IMR-90 (cell line): ENCODE data around the gene TMEM253. TPM values are rescaled to one million over a fixed set of nuclear protein-coding genes. Genes with fewer than 3 reads are reported as not detected.

ENCODE experiments used
- ATAC-seq: fragments of 200-7000 bp; cut with Tn5 transposase; 2 replicates; pipeline ENCODE4 v1.9.1; 2020; ENCODE audit warnings: low read depth, mild to moderate bottlenecking, moderate library complexity
- BruUV-seq: library from RNA; stranded (reverse); fragments of 400-500 nt; replicated peaks from 2 replicates; lab custom pipeline; 2021; lab: Mats Ljungman, UMichigan
- CTCF ChIA-PET: fragments of 300-600 bp; formaldehyde crosslinking; extraction: SDS; loops from one replicate; lab custom pipeline; 2021; ENCODE audit warnings: antibody characterized with exemption; lab: Yijun Ruan, JAX
- POLR2A ChIA-PET: fragments of 300-600 bp; sonication (Branson Sonifier 250); formaldehyde crosslinking; loops from one replicate; lab custom pipeline; 2022; ENCODE audit warnings: antibody characterized with exemption; ENCODE audit not compliant: unreplicated experiment; lab: Charles Lee
- DNase-seq: peaks from one replicate; pipeline ENCODE4 v3.0.0; 2013
- H2AFZ ChIP-seq: replicated peaks from 2 replicates; pipeline ENCODE3; 2013; ENCODE audit warnings: low read length, mild to moderate bottlenecking; ENCODE audit not compliant: poor library complexity
- H2AK5ac ChIP-seq: 2 replicates; pipeline ENCODE4 v1.6.1; 2013; ENCODE audit warnings: low read depth, low read length, inconsistent platforms
- H2AK9ac ChIP-seq: replicated peaks from 2 replicates; pipeline ENCODE3; 2013; ENCODE audit warnings: mild to moderate bottlenecking, low read depth, low read length, moderate library complexity; ENCODE audit not compliant: poor library complexity
- H2BK120ac ChIP-seq: 2 replicates; pipeline ENCODE4 v1.6.1; 2013; ENCODE audit warnings: low read depth, low read length, inconsistent platforms
- H2BK15ac ChIP-seq: 3 replicates; pipeline ENCODE4 v1.6.1; 2013; ENCODE audit warnings: low read depth, low read length, inconsistent platforms
- H2BK20ac ChIP-seq: 2 replicates; pipeline ENCODE4 v1.6.1; 2013; ENCODE audit warnings: low read depth, mild to moderate bottlenecking, inconsistent platforms, low read length, moderate library complexity
- H2BK5ac ChIP-seq: 2 replicates; pipeline ENCODE4 v1.6.1; 2013; ENCODE audit warnings: mild to moderate bottlenecking, low read depth, low read length, inconsistent platforms; ENCODE audit not compliant: poor library complexity, severe bottlenecking
- H3K14ac ChIP-seq: replicated peaks from 2 replicates; pipeline ENCODE4 v1.6.1; 2013; ENCODE audit warnings: low read depth, low read length, inconsistent platforms
- H3K18ac ChIP-seq: 2 replicates; pipeline ENCODE4 v1.6.1; 2013; ENCODE audit warnings: low read depth, low read length, control low read depth
- H3K23ac ChIP-seq: 2 replicates; pipeline ENCODE4 v1.6.1; 2013; ENCODE audit warnings: low read depth, low read length, inconsistent platforms
- H3K27ac ChIP-seq: 2 replicates; pipeline ENCODE4 v1.5.1; 2013; ENCODE audit warnings: mild to moderate bottlenecking, control low read depth, low read length; ENCODE audit not compliant: insufficient read depth
- H3K27me3 ChIP-seq: 2 replicates; pipeline ENCODE4 v1.6.1; 2013; ENCODE audit warnings: low read length; ENCODE audit not compliant: control insufficient read depth, insufficient read depth
- H3K36me3 ChIP-seq: 2 replicates; pipeline ENCODE4 v1.6.1; 2013; ENCODE audit warnings: low read length, mixed read lengths; ENCODE audit not compliant: control insufficient read depth, insufficient read depth
- H3K4ac ChIP-seq: 2 replicates; pipeline ENCODE4 v1.6.1; 2013; ENCODE audit warnings: low read depth, low read length, inconsistent platforms
- H3K4me1 ChIP-seq: 2 replicates; pipeline ENCODE4 v1.6.1; 2013; ENCODE audit warnings: low read length, mixed read lengths; ENCODE audit not compliant: control insufficient read depth, insufficient read depth
- H3K4me2 ChIP-seq: 2 replicates; pipeline ENCODE4 v1.6.1; 2013; ENCODE audit warnings: low read depth, mild to moderate bottlenecking, control low read depth, low read length, moderate library complexity
- H3K4me3 ChIP-seq: 2 replicates; pipeline ENCODE4 v1.5.1; 2013; ENCODE audit warnings: low read depth, mild to moderate bottlenecking, control low read depth, low read length, moderate library complexity; ENCODE audit not compliant: insufficient read depth
- H3K56ac ChIP-seq: 2 replicates; pipeline ENCODE4 v1.6.1; 2013; ENCODE audit warnings: low read length, inconsistent platforms; ENCODE audit not compliant: insufficient read depth; ENCODE audit errors: extremely low read depth
- H3K79me1 ChIP-seq, 2 experiments: 2 replicates each; pipeline ENCODE4 v1.6.1; 2013; ENCODE audit warnings: low read length in 2 of 2, inconsistent platforms in 1 of 2, low read depth in 1 of 2
- H3K9ac ChIP-seq: 2 replicates; pipeline ENCODE4 v1.6.1; 2013; ENCODE audit warnings: low read depth, low read length, control low read depth
- H3K9me1 ChIP-seq: 2 replicates; pipeline ENCODE4 v1.6.1; 2013; ENCODE audit warnings: low read length, inconsistent platforms; ENCODE audit not compliant: insufficient read depth
- H3K9me3 ChIP-seq: 2 replicates; pipeline ENCODE4 v1.6.1; 2013; ENCODE audit warnings: low read length; ENCODE audit not compliant: control insufficient read depth, insufficient read depth
- H4K20me1 ChIP-seq: 2 replicates; pipeline ENCODE4 v1.6.1; 2013; ENCODE audit warnings: low read length, inconsistent platforms; ENCODE audit not compliant: insufficient read depth
- H4K5ac ChIP-seq: 2 replicates; pipeline ENCODE4 v1.6.1; 2013; ENCODE audit warnings: mild to moderate bottlenecking, low read depth, low read length, control low read depth
- H4K8ac ChIP-seq, 2 experiments: 2 replicates each; pipeline ENCODE4 v1.6.1; 2013; ENCODE audit warnings: low read depth in 2 of 2, low read length in 2 of 2, control low read depth in 1 of 2, inconsistent platforms in 1 of 2
- H4K91ac ChIP-seq: 2 replicates; pipeline ENCODE4 v1.6.1; 2013; ENCODE audit warnings: low read depth, low read length, inconsistent platforms; ENCODE audit not compliant: insufficient read depth
- CEBPB ChIP-seq: IDR thresholded peaks from 2 replicates; pipeline ENCODE4 v1.6.1; 2012; ENCODE audit warnings: low read depth, low read length, improper control_type of control experiment
- FOS ChIP-seq: fragments of 150-350 bp; IDR thresholded peaks from 2 replicates; pipeline ENCODE4 v1.6.1; 2016; ENCODE audit warnings: low read depth, low read length
- MAFK ChIP-seq: IDR thresholded peaks from 2 replicates; pipeline ENCODE4 v1.6.1; 2012; ENCODE audit warnings: low read depth, low read length, improper control_type of control experiment
- POLR2A ChIP-seq: IDR thresholded peaks from 2 replicates; pipeline ENCODE4 v1.6.1; 2012; ENCODE audit warnings: mild to moderate bottlenecking, low read depth, low read length
- SMC3 ChIP-seq: fragments of 150-350 bp; IDR thresholded peaks from 2 replicates; pipeline ENCODE4 v1.6.1; 2016; ENCODE audit warnings: low read depth, mild to moderate bottlenecking, antibody characterized with exemption, low read length, moderate library complexity
- WGBS, 2 experiments: methylation state at CpG; one replicate each; pipeline versions ENCODE4 v1.1.5 to v1.1.7; 2013; ENCODE audit warnings: missing lambda C conversion rate in 2 of 2; ENCODE audit not compliant: insufficient read length in 1 of 2; ENCODE audit errors: extremely low coverage in 2 of 2; 5-methylcytosine and 5-hydroxymethylcytosine counted together
- dilution Hi-C: fragments of 300-500 bp; cut with HindIII; formaldehyde crosslinking; loops from one replicate; pipeline ENCODE4 v1.14.3; 2018; ENCODE audit warnings: low sequenced_read_pairs; ENCODE audit not compliant: unreplicated experiment
- in situ Hi-C: fragments of 300-500 bp; cut with MboI; formaldehyde crosslinking; loops from 3 replicates; pipeline ENCODE4 v1.14.3; 2019; ENCODE audit warnings: low sequenced_read_pairs, inconsistent platforms, mixed read lengths
- intact Hi-C: fragments of 100-400 bp; cut with micrococcal nuclease; formaldehyde crosslinking; loops from 2 replicates; pipeline ENCODE4 v1.10.0; 2022
- polyA plus RNA-seq, 3 experiments: library from polyadenylated mRNA; depleted of rRNA; stranded (reverse); fragments of >200 nt; gene quantifications; 2 replicates each; pipeline ENCODE4 v1.2.3, GENCODE V29; 2012; ENCODE audit warnings: low replicate concordance in 1 of 3
- total RNA-seq: library from RNA; depleted of rRNA; stranded (reverse); fragments of >200 nt; gene quantifications from 2 replicates; pipeline ENCODE4 v1.2.3, GENCODE V29; 2012
- TF ChIP-seq, protein P1 (sequence below): fragments of 150-350 bp; IDR thresholded peaks from 2 replicates; pipeline ENCODE4 v1.6.1; 2016; ENCODE audit warnings: low read depth, mild to moderate bottlenecking, low read length, moderate library complexity, borderline replicate concordance

TMEM253 gene
- total and polyA plus RNA-seq, 2 of the 4 experiments (the other 2 are of a cell fraction): 0.07 TPM; not detected in 1

DNA sequence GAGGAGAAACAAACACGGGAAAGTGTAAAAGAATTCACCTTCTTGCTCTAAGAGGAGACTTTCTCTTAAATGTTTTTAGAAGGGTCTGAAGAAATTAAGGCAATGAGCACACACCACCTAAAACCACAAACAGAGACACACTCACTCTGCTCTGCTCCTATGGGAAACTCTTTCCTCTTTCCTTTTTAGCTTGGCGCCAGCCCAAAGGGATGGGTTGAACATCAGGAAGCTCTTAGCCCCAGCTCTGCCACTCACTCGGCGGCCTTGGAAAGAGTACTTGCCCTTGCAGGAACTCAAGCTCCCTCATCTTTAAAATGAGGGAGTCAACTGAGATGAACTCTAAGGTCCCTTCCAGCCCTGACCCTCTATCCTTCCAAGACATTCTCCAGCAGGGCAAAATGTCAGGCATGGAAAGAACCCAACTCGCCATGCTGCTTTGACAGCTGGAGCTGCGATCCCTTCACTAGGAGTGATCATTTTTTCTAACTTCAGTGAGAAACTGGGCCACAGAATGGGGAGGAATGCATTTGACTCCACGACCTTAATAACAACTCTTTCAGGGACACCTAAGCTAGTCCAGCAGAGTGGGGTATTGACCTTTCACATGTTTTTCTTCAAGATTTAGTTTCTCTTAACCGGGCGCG is 44.2 kb upstream of the TMEM253 start:
- no peak overlapping the region for H3K4me3 ChIP-seq
- H3K27ac ChIP-seq: no peak overlapping the region
- no peak overlapping the region for H2AFZ ChIP-seq
- TF ChIP-seq SMC3 (no peak), FOS (no peak), MAFK (no peak), CEBPB (no peak), POLR2A (no peak)
- TF ChIP-seq, protein P1, sequence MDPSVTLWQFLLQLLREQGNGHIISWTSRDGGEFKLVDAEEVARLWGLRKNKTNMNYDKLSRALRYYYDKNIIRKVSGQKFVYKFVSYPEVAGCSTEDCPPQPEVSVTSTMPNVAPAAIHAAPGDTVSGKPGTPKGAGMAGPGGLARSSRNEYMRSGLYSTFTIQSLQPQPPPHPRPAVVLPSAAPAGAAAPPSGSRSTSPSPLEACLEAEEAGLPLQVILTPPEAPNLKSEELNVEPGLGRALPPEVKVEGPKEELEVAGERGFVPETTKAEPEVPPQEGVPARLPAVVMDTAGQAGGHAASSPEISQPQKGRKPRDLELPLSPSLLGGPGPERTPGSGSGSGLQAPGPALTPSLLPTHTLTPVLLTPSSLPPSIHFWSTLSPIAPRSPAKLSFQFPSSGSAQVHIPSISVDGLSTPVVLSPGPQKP: no peak
- no peak overlapping the region for H4K8ac ChIP-seq
- in situ Hi-C loops: no loop called here
- H3K36me3 ChIP-seq: no peaks in the 10 kb centered on the region
- H3K4me1 ChIP-seq: no peaks in the 10 kb centered on the region
- no peak overlapping the region for H3K56ac ChIP-seq
- peaks cover 1% of the 10 kb centered on the region for H3K27me3 ChIP-seq
- DNase-seq (no peak), ATAC-seq (no peak)
- no peak overlapping the region for H3K4me2 ChIP-seq
- intact Hi-C loops: no loop called here
- CTCF ChIA-PET: interaction anchor here (1.1 kb wide), 1 partner anchor 36 kb away, joined by 4 read pairs; no protein-coding TSS in a partner anchor
- no peak overlapping the region for H2BK20ac ChIP-seq
- H3K14ac ChIP-seq: no peak overlapping the region
- no peak overlapping the region for H4K5ac ChIP-seq
- H3K9me1 ChIP-seq: peaks cover 3% of the 10 kb centered on the region; the same call in 1 of the 2 replicates
- H3K9me3 ChIP-seq: no peaks in the 10 kb centered on the region
- H2BK15ac ChIP-seq: no peak overlapping the region
- H2AK9ac ChIP-seq: no peak overlapping the region
- no peaks in the 10 kb centered on the region for H3K79me1 ChIP-seq
- no peak overlapping the region for H2AK5ac ChIP-seq
- no peak overlapping the region for H3K9ac ChIP-seq
- no peak overlapping the region for H2BK120ac ChIP-seq
- POLR2A ChIA-PET: interaction anchor here (0.7 kb wide), 1 partner anchor 17 kb away, joined by 3 read pairs; no protein-coding TSS in a partner anchor
- no peak overlapping the region for H4K91ac ChIP-seq
- no peak overlapping the region for H3K18ac ChIP-seq
- dilution Hi-C loops: no loop called here
- WGBS, 2 experiments: no CpG with 5 or more reads among the region's 10 CpGs
- no peak overlapping the region for H3K23ac ChIP-seq
- no peaks in the 10 kb centered on the region for H4K20me1 ChIP-seq
- no peak overlapping the region for H3K4ac ChIP-seq
- no TSS peak for BruUV-seq
- no peak overlapping the region for H2BK5ac ChIP-seq
